ENCODE results near the gene C16orf95.

- TF ChIP-seq SP1 (IDR thresholded peaks at IDR 0.05) (no peak), ZNF384 (IDR thresholded peaks at IDR 0.05) (no peak), ARNT (IDR thresholded peaks at IDR 0.05) (no peak), PKNOX1 (IDR thresholded peaks at IDR 0.05) (no peak), FOXA1 (IDR thresholded peaks at IDR 0.05) (no peak), BHLHE40 (IDR thresholded peaks at IDR 0.05; ENCODE audit: borderline replicate concordance) (no peak)
Observed at GRCh38 chr16:87330646-87331045, 13.5 kb upstream of the C16orf95 start.

All from HEK293T (cell line).